HCT116 (cell line): ENCODE results near the gene NEK1. TPM values are rescaled to one million over a fixed set of nuclear protein-coding genes. Genes with fewer than 3 reads are reported as not detected.
"Not testable (repeated sequence)": the region's sequence is repeated elsewhere in the genome, so short reads cannot be mapped to it uniquely, and the experiment has no call there.

Source experiments
- ATAC-seq: fragments of 200-7000 bp; cut with Tn5 transposase; 2 replicates; pipeline ENCODE4 v1.9.1; 2020; ENCODE audit warnings: mild to moderate bottlenecking, moderate library complexity
- BruUV-seq: library from RNA; stranded (reverse); fragments of 400-500 nt; replicated peaks from 2 replicates; lab custom pipeline; 2021; lab: Mats Ljungman, UMichigan
- CTCF ChIA-PET: fragments of 300-600 bp; sonication (Branson Sonifier 250); formaldehyde crosslinking; loops from one replicate; lab custom pipeline; 2021; ENCODE audit warnings: antibody characterized with exemption; lab: Charles Lee
- POLR2A ChIA-PET: fragments of 300-600, 350-600 bp; sonication (Branson Sonifier 250); formaldehyde crosslinking; loops from one replicate; lab custom pipeline; 2021; ENCODE audit warnings: antibody characterized with exemption; lab: Charles Lee
- RAD21 ChIA-PET, 2 experiments: fragments of 300-600 bp; sonication (Branson Sonifier 250); formaldehyde crosslinking; loops; one replicate each; lab custom pipeline; 2023; ENCODE audit warnings: low total read pairs in 2 of 2; ENCODE audit not compliant: uncharacterized antibody in 2 of 2, unreplicated experiment in 2 of 2, low non-redundant PET in 1 of 2; lab: Charles Lee
- DNase-seq: peaks from one replicate; pipeline ENCODE4 v3.0.0-alpha.2; 2010; ENCODE audit warnings: low read depth, low spot score
- H2AFZ ChIP-seq: fragments of 200-600 bp; shearing (Covaris generic), sonication (generic); 2 replicates; pipeline ENCODE4 v1.6.1; 2017; ENCODE audit warnings: low read depth, mixed run types, mixed read lengths, antibody characterized with exemption, low read length; ENCODE audit not compliant: poor library complexity, severe bottlenecking
- H3K27ac ChIP-seq: 2 replicates; pipeline ENCODE4 v1.5.1; 2012; ENCODE audit warnings: low read depth, low read length
- H3K27me3 ChIP-seq: fragments of 200-600 bp; sonication (generic); 2 replicates; pipeline ENCODE4 v1.6.1; 2016; ENCODE audit warnings: mixed run types, low read length, mixed read lengths; ENCODE audit not compliant: insufficient read depth
- H3K36me3 ChIP-seq, 2 experiments: fragments of 200-500 bp in 1 of 2; fragments of 200-600 bp in 1 of 2; sonication (Bioruptor generic) in 1 of 2; sonication (generic) in 1 of 2; 2 replicates each; pipeline versions ENCODE4 v1.5.1 to v1.6.1; 2014 to 2016; ENCODE audit warnings: low read length in 2 of 2, inconsistent platforms in 1 of 2, mixed read lengths in 1 of 2, mixed run types in 1 of 2; ENCODE audit not compliant: insufficient read depth in 2 of 2, control insufficient read depth in 1 of 2
- H3K4me1 ChIP-seq, 2 experiments: fragments of 200-600 bp in 1 of 2; sonication (generic) in 1 of 2; 2 replicates each; pipeline versions ENCODE4 v1.5.1 to v1.6.1; 2012 to 2017; ENCODE audit warnings: low read length in 2 of 2, inconsistent platforms in 1 of 2, mild to moderate bottlenecking in 1 of 2, mixed read lengths in 1 of 2, mixed run types in 1 of 2, moderate library complexity in 1 of 2; ENCODE audit not compliant: insufficient read depth in 2 of 2, control insufficient read depth in 1 of 2
- H3K4me2 ChIP-seq: fragments of 200-600 bp; sonication (generic); 2 replicates; pipeline ENCODE4 v1.6.1; 2017; ENCODE audit warnings: mixed run types, low read length, mixed read lengths
- H3K4me3 ChIP-seq, 2 experiments: fragments of 200-600 bp in 1 of 2; sonication (generic) in 1 of 2; replicated peaks in 1 of 2; 2 replicates each; pipeline ENCODE4 v1.5.1; 2011 to 2016; ENCODE audit warnings: low read length in 2 of 2, control low read depth in 1 of 2, low read depth in 1 of 2, mild to moderate bottlenecking in 1 of 2, mixed read lengths in 1 of 2, mixed run types in 1 of 2
- H3K79me2 ChIP-seq: fragments of 200-600 bp; sonication (generic); 2 replicates; pipeline ENCODE4 v1.6.1; 2017; ENCODE audit warnings: mild to moderate bottlenecking, mixed run types, low read length, moderate library complexity, mixed read lengths; ENCODE audit not compliant: insufficient read depth
- H3K9ac ChIP-seq: fragments of 200-600 bp; sonication (generic); 2 replicates; pipeline ENCODE4 v1.6.1; 2016; ENCODE audit warnings: low read length, mixed read lengths
- H3K9me2 ChIP-seq: fragments of 200-600 bp; sonication (generic), shearing (Covaris generic); 2 replicates; pipeline ENCODE4 v1.6.1; 2017; ENCODE audit warnings: mixed run types, mild to moderate bottlenecking, moderate library complexity; ENCODE audit not compliant: insufficient read depth
- H3K9me3 ChIP-seq, 2 experiments: fragments of 200-500 bp in 1 of 2; fragments of 200-600 bp in 1 of 2; sonication (Bioruptor generic) in 1 of 2; sonication (generic) in 1 of 2; 2 replicates each; pipeline ENCODE4 v1.6.1; 2014 to 2017; ENCODE audit warnings: low read length in 2 of 2, mixed read lengths in 2 of 2, inconsistent platforms in 1 of 2, low read depth in 1 of 2, mild to moderate bottlenecking in 1 of 2, mixed run types in 1 of 2, moderate library complexity in 1 of 2; ENCODE audit not compliant: control insufficient read depth in 1 of 2, insufficient read depth in 1 of 2
- H4K20me1 ChIP-seq: fragments of 200-600 bp; sonication (generic), shearing (Covaris generic); 2 replicates; pipeline ENCODE4 v1.6.1; 2017; ENCODE audit warnings: mixed run types, mild to moderate bottlenecking, moderate library complexity; ENCODE audit not compliant: insufficient read depth
- FOSL1 ChIP-seq: IDR thresholded peaks from 2 replicates; pipeline ENCODE4 v1.6.1; 2012; ENCODE audit warnings: low read depth
- ZFX ChIP-seq: fragments of 450-650 bp; IDR thresholded peaks from 2 replicates; pipeline ENCODE4 v1.6.1; 2017
- intact Hi-C: fragments of 100-400 bp; cut with micrococcal nuclease; formaldehyde crosslinking; loops from 2 replicates; pipeline ENCODE4 v1.10.0; 2022
- total RNA-seq: library from RNA; stranded (reverse); gene quantifications from one replicate; pipeline ENCODE4 v1.2.1, GENCODE V29; 2021; ENCODE audit not compliant: unreplicated experiment

The NEK1 gene
- total RNA-seq, 1 experiment from 2014 or later = 13.3 TPM

DNA sequence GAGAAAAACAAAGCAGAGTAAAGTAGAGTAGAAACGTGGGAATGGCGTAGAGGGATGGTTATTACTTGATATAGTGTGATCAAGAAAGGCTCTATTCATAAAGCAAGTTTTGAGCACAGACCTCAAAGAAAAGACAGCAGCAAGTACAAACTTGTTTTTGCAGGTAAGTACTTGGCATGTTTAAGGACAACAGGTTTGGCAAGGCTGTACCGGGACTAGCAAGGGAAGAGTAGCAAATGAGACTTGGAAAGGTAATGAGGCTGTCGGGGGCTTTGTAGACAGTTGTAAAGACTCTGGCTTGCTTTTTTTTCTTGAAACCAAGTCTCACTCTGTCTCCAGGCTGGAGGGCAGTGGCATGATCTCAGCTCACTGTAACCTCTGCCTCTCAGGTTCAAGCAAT lies 40.9 kb downstream of the NEK1 start:
- RAD21 ChIA-PET = no interaction called here
- Histone ChIP-seq H3K4me2 (no peak overlapping the region), H3K9me3 (no peaks in the 10 kb centered on the region), H3K79me2 (no peaks in the 10 kb centered on the region), H3K36me3 (no peaks in the 10 kb centered on the region), H4K20me1 (no peaks in the 10 kb centered on the region), H3K4me1 (no peaks in the 10 kb centered on the region), H3K27ac (no peak overlapping the region), H2AFZ (no peak overlapping the region), H3K4me3 (no peak overlapping the region), H3K9me2 (no peaks in the 10 kb centered on the region), H3K27me3 (no peaks in the 10 kb centered on the region), H3K9ac (no peak overlapping the region)
- BruUV-seq = no TSS peak
- no peak for ATAC-seq
- POLR2A ChIA-PET = no interaction called here
- intact Hi-C loops = no loop called here
- TF ChIP-seq ZFX = no peak
- TF ChIP-seq FOSL1 = no peak
- CTCF ChIA-PET = no interaction called here
- no peak for DNase-seq

GRCh38 chr4:169571012-169571411 lies 41.4 kb downstream of the NEK1 start:
- H3K4me1 ChIP-seq, BruUV-seq, H3K27me3 ChIP-seq, H3K4me3 ChIP-seq, H3K9me2 ChIP-seq, H3K4me2 ChIP-seq, DNase-seq, H3K36me3 ChIP-seq, H3K79me2 ChIP-seq, H3K9ac ChIP-seq, RAD21 ChIA-PET, H2AFZ ChIP-seq, H4K20me1 ChIP-seq, POLR2A ChIA-PET, H3K27ac ChIP-seq, CTCF ChIA-PET, ATAC-seq, H3K9me3 ChIP-seq, intact Hi-C loops: not testable (repeated sequence)

DNA sequence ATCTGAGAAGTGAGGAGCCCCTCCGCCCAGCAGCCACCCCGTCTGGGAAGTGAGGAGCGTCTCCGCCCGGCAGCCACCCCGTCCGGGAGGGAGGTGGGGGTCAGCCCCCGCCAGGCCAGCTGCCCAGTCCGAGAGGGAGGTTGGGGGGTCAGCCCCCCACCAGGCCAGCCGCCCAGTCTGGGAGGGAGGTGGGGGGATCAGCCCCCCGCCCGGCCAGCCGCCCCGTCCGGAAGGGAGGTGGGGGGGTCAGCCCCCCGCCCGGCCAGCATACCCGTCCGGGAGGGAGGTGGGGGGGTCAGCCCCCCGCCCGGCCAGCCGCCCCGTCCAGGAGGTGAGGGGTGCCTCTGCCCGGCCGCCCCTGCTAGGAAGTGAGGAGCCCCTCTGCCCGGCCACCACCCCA lies 42.1 kb downstream of the NEK1 start:
- H3K27me3 ChIP-seq, H3K9me3 ChIP-seq, H2AFZ ChIP-seq, H3K79me2 ChIP-seq, BruUV-seq, H3K9ac ChIP-seq, H3K9me2 ChIP-seq, DNase-seq, ATAC-seq, H3K4me3 ChIP-seq, intact Hi-C loops, CTCF ChIA-PET, H3K27ac ChIP-seq, H3K4me2 ChIP-seq, H3K36me3 ChIP-seq, RAD21 ChIA-PET, H4K20me1 ChIP-seq, POLR2A ChIA-PET, H3K4me1 ChIP-seq: not testable (repeated sequence)

GRCh38 chr4:169569188-169569587 lies 43.2 kb downstream of the NEK1 start:
- H3K4me3 ChIP-seq, H3K79me2 ChIP-seq, H3K27ac ChIP-seq, H3K9ac ChIP-seq, H2AFZ ChIP-seq, POLR2A ChIA-PET, H3K36me3 ChIP-seq, BruUV-seq, H3K4me2 ChIP-seq, H3K4me1 ChIP-seq, RAD21 ChIA-PET, intact Hi-C loops, H3K9me3 ChIP-seq, CTCF ChIA-PET, DNase-seq, H4K20me1 ChIP-seq, H3K27me3 ChIP-seq, ATAC-seq, H3K9me2 ChIP-seq: not testable (repeated sequence)
